DOHH2 (cell line): Measurements from ENCODE around the gene RND3.

Experiments
- H3F3A ChIP-seq: fragments of 200-600 bp; sonication (generic), shearing (Covaris generic); 2 replicates; pipeline ENCODE4 v1.6.0; 2016; ENCODE audit warnings: antibody characterized with exemption, mild to moderate bottlenecking; ENCODE audit not compliant: control insufficient read depth, insufficient read depth
- H3K27ac ChIP-seq: fragments of 200-600 bp; sonication (generic); 2 replicates; pipeline ENCODE4 v1.5.1; 2014; ENCODE audit warnings: low read depth, mild to moderate bottlenecking, low read length, moderate library complexity
- H3K27me3 ChIP-seq: fragments of 200-600 bp; sonication (generic); 2 replicates; pipeline ENCODE4 v1.6.1; 2014; ENCODE audit warnings: mild to moderate bottlenecking, low read length, mixed read lengths; ENCODE audit not compliant: control insufficient read depth
- H3K36me3 ChIP-seq: fragments of 200-600 bp; sonication (generic); 2 replicates; pipeline ENCODE4 v1.6.1; 2014; ENCODE audit warnings: mild to moderate bottlenecking, low read length, moderate library complexity, mixed read lengths; ENCODE audit not compliant: control insufficient read depth
- H3K4me1 ChIP-seq: fragments of 200-600 bp; sonication (generic); 2 replicates; pipeline ENCODE4 v1.6.1; 2014; ENCODE audit warnings: mild to moderate bottlenecking, low read length, mixed read lengths; ENCODE audit not compliant: control insufficient read depth
- H3K4me2 ChIP-seq: fragments of 200-600 bp; sonication (generic); 2 replicates; pipeline ENCODE4 v1.6.0; 2014; ENCODE audit warnings: mild to moderate bottlenecking, low read length, moderate library complexity
- H3K4me3 ChIP-seq: fragments of 200-600 bp; sonication (generic); 2 replicates; pipeline ENCODE4 v1.5.1; 2014; ENCODE audit warnings: mild to moderate bottlenecking, low read length, mixed read lengths
- H3K79me2 ChIP-seq: fragments of 200-600 bp; sonication (generic); 2 replicates; pipeline ENCODE4 v1.6.1; 2014; ENCODE audit warnings: mild to moderate bottlenecking, low read length, mixed read lengths; ENCODE audit not compliant: control insufficient read depth
- H3K9me2 ChIP-seq: fragments of 200-600 bp; sonication (generic); replicated peaks from 2 replicates; pipeline ENCODE4 v1.6.1; 2014; ENCODE audit warnings: mild to moderate bottlenecking, low read length, mixed read lengths; ENCODE audit not compliant: control insufficient read depth
- H3K9me3 ChIP-seq: fragments of 200-600 bp; sonication (generic); 2 replicates; pipeline ENCODE4 v1.6.1; 2014; ENCODE audit warnings: antibody characterized with exemption, low read length, mixed read lengths; ENCODE audit not compliant: control insufficient read depth, insufficient read depth
- H4K20me1 ChIP-seq: fragments of 200-600 bp; sonication (generic); 2 replicates; pipeline ENCODE4 v1.6.0; 2014; ENCODE audit warnings: low read depth, mild to moderate bottlenecking, antibody characterized with exemption, low read length, moderate library complexity; ENCODE audit not compliant: control insufficient read depth, insufficient read depth
- EZH2phosphoT487 ChIP-seq: fragments of 200-600 bp; sonication (generic); IDR thresholded peaks from 2 replicates; pipeline ENCODE4 v1.6.1; 2017; ENCODE audit warnings: borderline replicate concordance, mild to moderate bottlenecking, antibody characterized with exemption, low read length, moderate library complexity, mixed read lengths
- TF ChIP-seq, protein P1 (sequence below): fragments of 200-600 bp; sonication (generic); IDR thresholded peaks from one replicate; pipeline ENCODE4 v1.5.1; 2014; ENCODE audit warnings: antibody characterized with exemption, mild to moderate bottlenecking, low read depth, low read length; ENCODE audit not compliant: poor library complexity, severe bottlenecking

The RND3 gene

GRCh38 chr2:150487537-150488429 is at the start of gene RND3:
RND3 (minus strand) TSS chr2:150487667; CDS start chr2:150487417, 250 bp downstream.
- H3F3A ChIP-seq = no peaks in the 10 kb centered on the region
- H3K4me3 ChIP-seq = no peak within 1 kb of the TSS
- no peak for TF ChIP-seq EZH2phosphoT487
- TF ChIP-seq, protein P1, sequence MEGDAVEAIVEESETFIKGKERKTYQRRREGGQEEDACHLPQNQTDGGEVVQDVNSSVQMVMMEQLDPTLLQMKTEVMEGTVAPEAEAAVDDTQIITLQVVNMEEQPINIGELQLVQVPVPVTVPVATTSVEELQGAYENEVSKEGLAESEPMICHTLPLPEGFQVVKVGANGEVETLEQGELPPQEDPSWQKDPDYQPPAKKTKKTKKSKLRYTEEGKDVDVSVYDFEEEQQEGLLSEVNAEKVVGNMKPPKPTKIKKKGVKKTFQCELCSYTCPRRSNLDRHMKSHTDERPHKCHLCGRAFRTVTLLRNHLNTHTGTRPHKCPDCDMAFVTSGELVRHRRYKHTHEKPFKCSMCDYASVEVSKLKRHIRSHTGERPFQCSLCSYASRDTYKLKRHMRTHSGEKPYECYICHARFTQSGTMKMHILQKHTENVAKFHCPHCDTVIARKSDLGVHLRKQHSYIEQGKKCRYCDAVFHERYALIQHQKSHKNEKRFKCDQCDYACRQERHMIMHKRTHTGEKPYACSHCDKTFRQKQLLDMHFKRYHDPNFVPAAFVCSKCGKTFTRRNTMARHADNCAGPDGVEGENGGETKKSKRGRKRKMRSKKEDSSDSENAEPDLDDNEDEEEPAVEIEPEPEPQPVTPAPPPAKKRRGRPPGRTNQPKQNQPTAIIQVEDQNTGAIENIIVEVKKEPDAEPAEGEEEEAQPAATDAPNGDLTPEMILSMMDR = peak; percentile 62
- H3K4me2 ChIP-seq = no peak within 1 kb of the TSS
- no peaks in the 10 kb centered on the region for H3K9me2 ChIP-seq
- H4K20me1 ChIP-seq = no peaks in the 10 kb centered on the region
- no peaks in the 10 kb centered on the region for H3K27me3 ChIP-seq
- H3K79me2 ChIP-seq = no peaks in the 10 kb centered on the region
- no peak within 1 kb of the TSS for H3K27ac ChIP-seq
- H3K9me3 ChIP-seq = no peaks in the 10 kb centered on the region
- no peaks in the 10 kb centered on the region for H3K4me1 ChIP-seq
- no peaks in the 10 kb centered on the region for H3K36me3 ChIP-seq

DNA sequence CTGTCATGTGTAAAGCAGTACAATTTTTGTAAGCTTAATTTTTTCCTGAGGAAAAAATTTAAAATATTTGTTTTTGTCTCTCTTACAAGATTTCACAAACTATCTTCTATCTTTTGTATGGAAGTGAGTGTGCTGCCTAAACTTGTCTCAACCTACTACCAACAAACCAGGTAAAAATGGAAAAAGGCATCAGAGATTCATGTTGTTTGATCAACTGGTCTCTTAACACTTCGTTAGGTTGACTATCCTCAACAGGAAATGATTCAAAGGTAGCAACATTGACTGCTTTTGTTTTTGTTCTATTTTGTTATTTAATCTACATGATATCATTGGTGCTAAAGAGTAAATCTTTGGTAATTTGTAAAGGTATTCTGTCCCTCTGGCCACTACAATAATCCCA is 47.7 kb upstream of the RND3 start:
- no peak for TF ChIP-seq EZH2phosphoT487
- TF ChIP-seq, protein P1 = no peak
- Histone ChIP-seq H3F3A (no peaks in the 10 kb centered on the region), H3K4me1 (no peaks in the 10 kb centered on the region), H3K27me3 (no peaks in the 10 kb centered on the region), H3K79me2 (no peaks in the 10 kb centered on the region), H3K36me3 (no peaks in the 10 kb centered on the region), H3K9me2 (no peaks in the 10 kb centered on the region), H3K4me2 (no peak overlapping the region), H3K9me3 (no peaks in the 10 kb centered on the region), H3K4me3 (no peak overlapping the region), H3K27ac (no peak overlapping the region), H4K20me1 (no peaks in the 10 kb centered on the region)

DNA sequence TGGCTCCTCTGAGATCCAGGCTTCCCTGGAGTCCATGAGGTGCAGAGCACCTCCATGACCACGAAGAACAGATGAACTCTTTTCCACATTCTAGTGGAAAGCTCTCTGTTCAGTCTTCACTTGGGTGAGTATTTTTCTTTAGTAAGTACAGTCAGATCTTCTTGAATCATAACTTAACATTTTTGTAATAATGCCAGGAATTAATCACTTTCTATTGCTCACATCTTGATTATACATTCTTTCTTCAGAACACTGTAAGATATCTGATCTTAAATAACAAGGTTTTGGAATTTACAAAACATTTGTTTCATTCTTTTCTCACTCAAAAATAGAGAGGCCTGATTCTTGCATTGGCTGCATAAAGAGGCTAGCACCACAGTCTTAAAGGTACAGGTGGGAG is 45.4 kb upstream of the RND3 start:
- H3K4me3 ChIP-seq = no peak overlapping the region
- no peak overlapping the region for H3K27ac ChIP-seq
- TF ChIP-seq, protein P1 = no peak
- no peak for TF ChIP-seq EZH2phosphoT487
- H3K36me3 ChIP-seq = no peaks in the 10 kb centered on the region
- no peaks in the 10 kb centered on the region for H4K20me1 ChIP-seq
- no peaks in the 10 kb centered on the region for H3K9me3 ChIP-seq
- no peaks in the 10 kb centered on the region for H3K79me2 ChIP-seq
- no peak overlapping the region for H3K4me2 ChIP-seq
- H3K27me3 ChIP-seq = no peaks in the 10 kb centered on the region
- no peaks in the 10 kb centered on the region for H3K9me2 ChIP-seq
- H3F3A ChIP-seq = no peaks in the 10 kb centered on the region
- H3K4me1 ChIP-seq = no peaks in the 10 kb centered on the region
